Parathyroid adenoma (tissue), 2 donors: ENCODE results near the gene GGA3.

ENCODE experiments used
- H2AFZ ChIP-seq: fragments of 300-600 bp; sonication (generic); one replicate; pipeline ENCODE4 v1.7.0; 2017; ENCODE audit warnings: antibody characterized with exemption, mild to moderate bottlenecking
- H3K27ac ChIP-seq: fragments of 300-600 bp; sonication (generic); one replicate; pipeline ENCODE4 v1.7.0; 2017
- H3K27me3 ChIP-seq: fragments of 300-600 bp; sonication (generic); one replicate; pipeline ENCODE4 v1.7.0; 2017; ENCODE audit warnings: low read length; ENCODE audit not compliant: control insufficient read depth, insufficient read depth
- H3K36me3 ChIP-seq: fragments of 300-600 bp; sonication (generic); one replicate; pipeline ENCODE4 v1.7.0; 2017; ENCODE audit warnings: low read length; ENCODE audit not compliant: control insufficient read depth, insufficient read depth
- H3K4me1 ChIP-seq: fragments of 300-600 bp; sonication (generic); one replicate; pipeline ENCODE4 v1.7.0; 2017; ENCODE audit warnings: control low read depth
- H3K4me2 ChIP-seq: fragments of 300-600 bp; sonication (generic); one replicate; pipeline ENCODE4 v1.7.0; 2017; ENCODE audit warnings: low read length
- H3K4me3 ChIP-seq: fragments of 300-600 bp; sonication (generic); one replicate; pipeline ENCODE4 v1.7.0; 2017; ENCODE audit warnings: low read depth, low read length
- H3K79me2 ChIP-seq: fragments of 300-600 bp; sonication (generic); one replicate; pipeline ENCODE4 v1.7.0; 2017; ENCODE audit warnings: control low read depth
- H3K9ac ChIP-seq: fragments of 300-600 bp; sonication (generic); one replicate; pipeline ENCODE4 v1.7.0; 2017; ENCODE audit warnings: mild to moderate bottlenecking
- H3K9me3 ChIP-seq: fragments of 300-600 bp; sonication (generic); one replicate; pipeline ENCODE4 v1.7.0; 2017; ENCODE audit warnings: low read length; ENCODE audit not compliant: control insufficient read depth
- TF ChIP-seq, protein P1 (sequence below): fragments of 300-600 bp; sonication (generic); IDR thresholded peaks from one replicate; pipeline ENCODE4 v1.7.0; 2017; ENCODE audit warnings: antibody characterized with exemption, mild to moderate bottlenecking
- donor health status: primary hyperparathyroidism.

GGA3 gene

GRCh38 chr17:75231071-75231470, 30.3 kb downstream of the GGA3 start:
- Histone ChIP-seq H3K9me3 (no peaks in the 10 kb centered on the region), H3K79me2 (no peaks in the 10 kb centered on the region), H3K27ac (no peak overlapping the region), H3K27me3 (no peaks in the 10 kb centered on the region), H3K4me3 (no peak overlapping the region), H3K36me3 (no peaks in the 10 kb centered on the region), H3K4me1 (no peaks in the 10 kb centered on the region), H3K4me2 (no peak overlapping the region), H3K9ac (no peak overlapping the region), H2AFZ (no peak overlapping the region)
- TF ChIP-seq, protein P1, sequence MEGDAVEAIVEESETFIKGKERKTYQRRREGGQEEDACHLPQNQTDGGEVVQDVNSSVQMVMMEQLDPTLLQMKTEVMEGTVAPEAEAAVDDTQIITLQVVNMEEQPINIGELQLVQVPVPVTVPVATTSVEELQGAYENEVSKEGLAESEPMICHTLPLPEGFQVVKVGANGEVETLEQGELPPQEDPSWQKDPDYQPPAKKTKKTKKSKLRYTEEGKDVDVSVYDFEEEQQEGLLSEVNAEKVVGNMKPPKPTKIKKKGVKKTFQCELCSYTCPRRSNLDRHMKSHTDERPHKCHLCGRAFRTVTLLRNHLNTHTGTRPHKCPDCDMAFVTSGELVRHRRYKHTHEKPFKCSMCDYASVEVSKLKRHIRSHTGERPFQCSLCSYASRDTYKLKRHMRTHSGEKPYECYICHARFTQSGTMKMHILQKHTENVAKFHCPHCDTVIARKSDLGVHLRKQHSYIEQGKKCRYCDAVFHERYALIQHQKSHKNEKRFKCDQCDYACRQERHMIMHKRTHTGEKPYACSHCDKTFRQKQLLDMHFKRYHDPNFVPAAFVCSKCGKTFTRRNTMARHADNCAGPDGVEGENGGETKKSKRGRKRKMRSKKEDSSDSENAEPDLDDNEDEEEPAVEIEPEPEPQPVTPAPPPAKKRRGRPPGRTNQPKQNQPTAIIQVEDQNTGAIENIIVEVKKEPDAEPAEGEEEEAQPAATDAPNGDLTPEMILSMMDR = no peak

- Histone ChIP-seq H3K9ac (no peak overlapping the region), H3K9me3 (no peaks in the 10 kb centered on the region), H3K4me1 (no peaks in the 10 kb centered on the region), H3K4me2 (no peak overlapping the region), H3K79me2 (no peaks in the 10 kb centered on the region), H3K36me3 (no peaks in the 10 kb centered on the region), H2AFZ (no peak overlapping the region), H3K27ac (no peak overlapping the region), H3K27me3 (no peaks in the 10 kb centered on the region), H3K4me3 (no peak overlapping the region)
- TF ChIP-seq, protein P1 = no peak
These were observed 32.6 kb downstream of the GGA3 start for GRCh38 chr17:75228847-75229246.

- Histone ChIP-seq H3K4me3 (no peak overlapping the region), H3K9me3 (no peaks in the 10 kb centered on the region), H3K79me2 (no peaks in the 10 kb centered on the region), H3K36me3 (no peaks in the 10 kb centered on the region), H3K27ac (no peak overlapping the region), H3K4me1 (no peaks in the 10 kb centered on the region), H2AFZ (no peak overlapping the region), H3K4me2 (no peak overlapping the region), H3K27me3 (no peaks in the 10 kb centered on the region), H3K9ac (no peak overlapping the region)
- TF ChIP-seq, protein P1 = no peak
These were observed 33.1 kb downstream of the GGA3 start for GRCh38 chr17:75228305-75228704.

- Histone ChIP-seq H3K79me2 (no peaks in the 10 kb centered on the region), H3K9me3 (no peaks in the 10 kb centered on the region), H3K27ac (no peak overlapping the region), H3K4me1 (no peaks in the 10 kb centered on the region), H3K27me3 (no peaks in the 10 kb centered on the region), H3K4me3 (no peak overlapping the region), H3K4me2 (no peak overlapping the region), H3K36me3 (no peaks in the 10 kb centered on the region), H3K9ac (no peak overlapping the region), H2AFZ (no peak overlapping the region)
- TF ChIP-seq, protein P1 = no peak
These were observed 33.7 kb downstream of the GGA3 start for GRCh38 chr17:75227729-75228128.

- Histone ChIP-seq H3K9me3 (no peaks in the 10 kb centered on the region), H3K4me1 (no peaks in the 10 kb centered on the region), H3K9ac (no peak overlapping the region), H3K79me2 (peaks cover 2% of the 10 kb centered on the region), H3K36me3 (no peaks in the 10 kb centered on the region), H3K4me3 (no peak overlapping the region), H3K27me3 (no peaks in the 10 kb centered on the region), H3K4me2 (no peak overlapping the region), H3K27ac (no peak overlapping the region), H2AFZ (no peak overlapping the region)
- TF ChIP-seq, protein P1 = no peak
These were observed 36.4 kb downstream of the GGA3 start for GRCh38 chr17:75225016-75225415.
